Heart right ventricle (tissue), 16 donors: Measurements from ENCODE around the gene SMTN. TPM values are rescaled to one million over a fixed set of nuclear protein-coding genes. Genes with fewer than 3 reads are reported as not detected.

Experiments
- ATAC-seq, 8 donors: fragments of 200-7000 bp; cut with Tn5 transposase; one replicate each; pipeline ENCODE4 v1.9.1; 2020; ENCODE audit warnings: mild to moderate bottlenecking in 8 of 8, moderate library complexity in 8 of 8, moderate number of reproducible peaks in 1 of 8
- DNase-seq, 2 donors: peaks; one replicate each; pipeline ENCODE4 v3.0.0-alpha.2; 2020
- H3K27ac ChIP-seq, 10 donors: fragments of 200-600 bp; sonication (generic) in 2 of 10; one replicate each; pipeline versions ENCODE4 v1.5.0 to v1.8.0; 2020 to 2022; ENCODE audit warnings: mild to moderate bottlenecking in 3 of 10
- H3K27me3 ChIP-seq, 7 donors: fragments of 200-600 bp; one replicate each; pipeline ENCODE4 v1.8.0; 2021 to 2022; ENCODE audit warnings: mild to moderate bottlenecking in 2 of 7
- H3K36me3 ChIP-seq, 9 donors: fragments of 200-600 bp; sonication (generic) in 1 of 9; one replicate each; pipeline versions ENCODE4 v1.5.0 to v1.8.0; 2020 to 2022; ENCODE audit warnings: mild to moderate bottlenecking in 2 of 9
- H3K4me1 ChIP-seq, 9 donors: fragments of 200-600 bp; sonication (generic) in 1 of 9; one replicate each; pipeline versions ENCODE4 v1.5.0 to v1.8.0; 2020 to 2022; ENCODE audit warnings: mild to moderate bottlenecking in 4 of 9
- H3K4me3 ChIP-seq, 10 donors: fragments of 200-600 bp; sonication (generic) in 2 of 10; one replicate each; pipeline versions ENCODE4 v1.5.0 to v1.8.0; 2020 to 2022; ENCODE audit warnings: mild to moderate bottlenecking in 7 of 10, moderate library complexity in 2 of 10
- H3K9me3 ChIP-seq, 11 donors: fragments of 200-600 bp in 10 of 11; sonication (generic) in 2 of 11; one replicate each; pipeline versions ENCODE4 v1.5.0 to v1.8.0; 2013 to 2022; ENCODE audit warnings: mild to moderate bottlenecking in 2 of 11, control low read depth in 1 of 11, moderate library complexity in 1 of 11
- WGBS, 2 donors: extraction: QIAGEN DNeasy Blood & Tissue Kit; methylation state at CpG; one replicate each; pipeline ENCODE4 v1.1.7; 2013; ENCODE audit warnings: inconsistent platforms in 1 of 2; 5-methylcytosine and 5-hydroxymethylcytosine counted together
- intact Hi-C, 10 donors: fragments of 100-400 bp; cut with DNase I; formaldehyde crosslinking; loops; one replicate each; pipeline versions ENCODE4 v1.11.1 to v1.14.2; 2022
- polyA plus RNA-seq, 2 donors: library from polyadenylated mRNA; stranded (reverse); fragments of 200-250 nt; gene quantifications; one replicate each; pipeline ENCODE4 v1.2.3, GENCODE V29; 2013
- total RNA-seq, 10 donors: library from RNA; stranded (reverse); fragmentation: NEBNext Ultra II Directional in 3 of 10; extraction: Animal tissue kit (Norgen Biotek cat#: 25700) in 3 of 10; gene quantifications; one replicate each; pipeline versions ENCODE4 v1.2.1 to v1.2.4, GENCODE V29; 2021 to 2023
- TF ChIP-seq, protein P1 (sequence below), 9 donors: fragments of 200-600 bp; sonication (generic) in 2 of 9; IDR thresholded peaks; one replicate each; pipeline versions ENCODE4 v1.5.0 to v1.8.0; 2021 to 2022; ENCODE audit warnings: antibody characterized with exemption in 9 of 9, mild to moderate bottlenecking in 5 of 9, moderate library complexity in 1 of 9
- donor health status: Arrhythmogenic right ventricular cardiomyopathy.
- donor health status: ischemic (EF 13 %, LVEDD 7.1; RV severe dilation, severe dysfunction).
- donor health status: healthy with polysubstance abuse.
- donor health status: DM: no; HTN: yes; CAD: no.
- donor health status: DM: no; HTN: no; CAD: no.
- donor health status: ischemic (EF 25% LVEDD 6.9; RV normal size, moderate dysfunction).
- donor health status: ischemic (EF 25% LVEDD 5.7; RV mildly dilated, moderate dysfunction).
- donor health status: healthy.
- donor health status: DM: yes; HTN: yes; CAD: no.
- donor health status: Ischemic cardiomyopathy.
- donor health status: ischemic (EF 35%, LVEDD 5.7; RV mildly dilated, moderate dysfunction).
- donor health status: nonischemic (EF 11% LVEDD 7.7; RV severe dilation, severe dysfunction).
- donor health status: DM: yes; HTN: yes; CAD: no.
- donor health status: PGD.
- donor health status: ischemic (EF 29% LVEDD 5.4; RV normal size, mild dysfunction).
- donor health status: nonischemic (EF 23%, LVEDD 6.1; RV moderate dilation, normal function).

Gene SMTN
- total and polyA plus RNA-seq, 12 donors: 64.2 to 398 (median 204) TPM

- intact Hi-C loops: loop anchor here in 2 of 10 donors (5.0 to 10.0 kb wide), 2 partner anchors 65 to 67 kb away; no protein-coding TSS in a partner anchor
- DNase-seq (peak; percentile 22 to 47), ATAC-seq (peak; percentile 38 to 71 (median 61))
- peaks cover 0 to 5% (median 0%) of the 10 kb centered on the region in 11 donors for H3K9me3 ChIP-seq
- H3K36me3 ChIP-seq: no peaks in the 10 kb centered on the region
- peak overlapping the region in 9 of 10 donors; percentile 55 to 81 (median 75) for H3K27ac ChIP-seq
- H3K4me3 ChIP-seq: peak overlapping the region in 1 of 10 donors; percentile 7
- peaks cover 7 to 47% (median 21%) of the 10 kb centered on the region in 9 donors for H3K4me1 ChIP-seq
- WGBS, 2 donors: 27 to 42% methylated on average over 9 of the region's 9 CpGs
- TF ChIP-seq, protein P1, sequence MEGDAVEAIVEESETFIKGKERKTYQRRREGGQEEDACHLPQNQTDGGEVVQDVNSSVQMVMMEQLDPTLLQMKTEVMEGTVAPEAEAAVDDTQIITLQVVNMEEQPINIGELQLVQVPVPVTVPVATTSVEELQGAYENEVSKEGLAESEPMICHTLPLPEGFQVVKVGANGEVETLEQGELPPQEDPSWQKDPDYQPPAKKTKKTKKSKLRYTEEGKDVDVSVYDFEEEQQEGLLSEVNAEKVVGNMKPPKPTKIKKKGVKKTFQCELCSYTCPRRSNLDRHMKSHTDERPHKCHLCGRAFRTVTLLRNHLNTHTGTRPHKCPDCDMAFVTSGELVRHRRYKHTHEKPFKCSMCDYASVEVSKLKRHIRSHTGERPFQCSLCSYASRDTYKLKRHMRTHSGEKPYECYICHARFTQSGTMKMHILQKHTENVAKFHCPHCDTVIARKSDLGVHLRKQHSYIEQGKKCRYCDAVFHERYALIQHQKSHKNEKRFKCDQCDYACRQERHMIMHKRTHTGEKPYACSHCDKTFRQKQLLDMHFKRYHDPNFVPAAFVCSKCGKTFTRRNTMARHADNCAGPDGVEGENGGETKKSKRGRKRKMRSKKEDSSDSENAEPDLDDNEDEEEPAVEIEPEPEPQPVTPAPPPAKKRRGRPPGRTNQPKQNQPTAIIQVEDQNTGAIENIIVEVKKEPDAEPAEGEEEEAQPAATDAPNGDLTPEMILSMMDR (IDR thresholded peaks at IDR 0.05): no peak
- no peaks in the 10 kb centered on the region for H3K27me3 ChIP-seq
These were observed 41.7 kb upstream of the SMTN start for GRCh38 chr22:31039393-31039792.

- DNase-seq: no peak
- Histone ChIP-seq H3K4me1 (peaks cover 15 to 60% (median 34%) of the 10 kb centered on the region in 9 donors), H3K36me3 (no peaks in the 10 kb centered on the region), H3K27ac (peak overlapping the region in 5 of 10 donors; percentile 74 to 77 (median 77)), H3K4me3 (no peak overlapping the region), H3K9me3 (peaks cover 0 to 5% (median 0%) of the 10 kb centered on the region in 11 donors), H3K27me3 (no peaks in the 10 kb centered on the region)
- intact Hi-C loops: loop anchor here in 1 of 10 donors (2.0 kb wide), 1 partner anchor 42 kb away; no protein-coding TSS in a partner anchor
- TF ChIP-seq, protein P1 (IDR thresholded peaks at IDR 0.05): no peak
- 92 to 94% methylated on average over 3 of the region's 3 CpGs for WGBS, 2 donors
- ATAC-seq: no peak
These were observed 40.3 kb upstream of the SMTN start for GRCh38 chr22:31040542-31041398.

DNA sequence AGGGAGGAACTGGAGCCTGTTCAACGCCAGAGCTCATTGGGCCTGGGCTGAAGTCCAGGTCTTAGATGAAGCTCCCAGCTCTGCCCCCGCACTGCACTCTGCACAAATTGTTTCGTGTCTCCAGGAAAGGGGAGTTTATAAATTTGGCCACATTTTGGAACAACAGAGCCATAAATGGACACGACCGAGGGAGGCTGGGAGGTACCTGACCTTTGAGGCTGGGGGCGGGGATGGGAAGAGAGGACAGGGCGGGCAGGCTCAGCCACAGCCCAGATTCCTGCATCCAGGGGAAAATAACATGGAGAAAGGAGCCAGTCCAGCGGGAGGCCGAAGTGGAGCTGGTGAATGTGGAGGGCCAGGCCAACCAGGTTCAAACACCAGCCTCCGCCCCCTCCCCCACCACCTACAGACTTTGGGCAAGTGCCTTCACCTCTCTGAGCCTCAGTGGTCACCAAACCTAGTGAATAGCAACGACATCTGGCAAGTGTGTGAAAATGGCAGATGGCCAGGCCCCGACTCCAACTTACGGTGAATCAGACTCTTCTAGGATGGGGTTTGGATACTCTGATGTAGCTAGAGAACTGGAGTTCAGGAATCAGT is 36.8 kb upstream of the SMTN start:
- WGBS, 2 donors: 42 to 52% methylated on average over 13 of the region's 13 CpGs
- intact Hi-C loops: loop anchor here in 1 of 10 donors (2.0 kb wide), 1 partner anchor 76 kb away; the partner anchor contains the start of genes MORC2 and TUG1
- no peaks in the 10 kb centered on the region for H3K27me3 ChIP-seq
- ATAC-seq: peak; percentile 23 to 77 (median 68)
- no peaks in the 10 kb centered on the region for H3K36me3 ChIP-seq
- peaks cover 0 to 5% (median 0%) of the 10 kb centered on the region in 11 donors for H3K9me3 ChIP-seq
- H3K4me1 ChIP-seq: peaks cover 14 to 72% (median 52%) of the 10 kb centered on the region in 9 donors
- H3K4me3 ChIP-seq: no peak overlapping the region
- DNase-seq: peak; percentile 68 to 77
- peak overlapping the region; percentile 65 to 91 (median 82) for H3K27ac ChIP-seq
- TF ChIP-seq, protein P1 (IDR thresholded peaks at IDR 0.05): no peak
